ENCODE measurements around the gene POP4. TPM values are rescaled to one million over a fixed set of nuclear protein-coding genes. Genes with fewer than 3 reads are reported as not detected.
A peak's percentile ranks its signal among the peaks of the same experiment; 100 is the strongest.

Gene POP4
- total and polyA plus RNA-seq, 9 of the 15 experiments (the other 6 are each of a cell fraction or from before 2014, with no cell fraction given): 42.1 to 128 (median 99.0) TPM

GRCh38 chr19:29665215-29665825 is 59.2 kb downstream of the POP4 start, which contains the start of gene PLEKHF1 (continued):
- TF ChIP-seq THAP12 (CRISPR knock-in tag; IDR thresholded peaks at IDR 0.05) (peak; percentile 56; the same call in 1 of the 2 replicates), CREM (IDR thresholded peaks at IDR 0.05; ENCODE audit: low read depth) (peak; percentile 78), CREB1 (IDR thresholded peaks at IDR 0.05) (peak; percentile 72; the same call in 1 of the 2 replicates), CREB1 (CRISPR knock-in tag; IDR thresholded peaks at IDR 0.05) (no peak; the same call in 1 of the 2 replicates), ZZZ3 (IDR thresholded peaks at IDR 0.05) (no peak), POLR2H (tag; IDR thresholded peaks at IDR 0.05; ENCODE audit: low read depth) (no peak; the same call in 1 of the 2 replicates), ZKSCAN3 (CRISPR knock-in tag; IDR thresholded peaks at IDR 0.05) (no peak), NCOA6 (IDR thresholded peaks at IDR 0.05) (no peak), TEAD4 (IDR thresholded peaks at IDR 0.05; ENCODE audit: low read length) (no peak), TEAD4 (CRISPR knock-in tag; IDR thresholded peaks at IDR 0.05; ENCODE audit: borderline replicate concordance) (no peak), HSF4 (CRISPR knock-in tag; IDR thresholded peaks at IDR 0.05; ENCODE audit: borderline replicate concordance) (no peak), CHD7 (IDR thresholded peaks at IDR 0.05; ENCODE audit: low read depth, low read length) (no peak), CEBPB (tag; IDR thresholded peaks at IDR 0.05) (no peak), PHF20 (IDR thresholded peaks at IDR 0.05; ENCODE audit: partially characterized antibody) (no peak), U2AF2 (optimal IDR thresholded peaks at IDR 0.05; ENCODE audit: low read depth, low read length) (no peak), ZNF780A (CRISPR knock-in tag; IDR thresholded peaks at IDR 0.05) (no peak), ZNF197 (CRISPR knock-in tag; IDR thresholded peaks at IDR 0.05; ENCODE audit: low read depth) (no peak)

All from K562 (cell line).